Large intestine (tissue), 3 donors: ENCODE results near the gene SHC3. TPM values are rescaled to one million over a fixed set of nuclear protein-coding genes. Genes with fewer than 3 reads are reported as not detected.
A peak's percentile ranks its signal among the peaks of the same experiment; 100 is the strongest.
"Not testable (repeated sequence)": the region's sequence is repeated elsewhere in the genome, so short reads cannot be mapped to it uniquely, and the experiment has no call there.

ENCODE experiments used
- DNase-seq, 2 donors: peaks; one replicate each; pipeline versions ENCODE4 v3.0.0 to v3.0.0-alpha.2; 2013
- H3K27ac ChIP-seq: one replicate; pipeline ENCODE4 v1.5.1; 2013; ENCODE audit warnings: low read length
- H3K27me3 ChIP-seq: 2 replicates; pipeline ENCODE4 v1.6.1; 2013; ENCODE audit warnings: low read length; ENCODE audit not compliant: control insufficient read depth, insufficient read depth
- H3K36me3 ChIP-seq: 2 replicates; pipeline ENCODE4 v1.6.1; 2013; ENCODE audit warnings: low read length; ENCODE audit not compliant: control insufficient read depth, insufficient read depth
- H3K4me1 ChIP-seq: one replicate; pipeline ENCODE4 v1.6.1; 2013; ENCODE audit warnings: low read length; ENCODE audit not compliant: control insufficient read depth, insufficient read depth
- H3K4me3 ChIP-seq: one replicate; pipeline ENCODE4 v1.5.1; 2013; ENCODE audit warnings: low read length
- H3K9me3 ChIP-seq: one replicate; pipeline ENCODE4 v1.6.1; 2013; ENCODE audit warnings: mild to moderate bottlenecking, low read depth, low read length, moderate library complexity; ENCODE audit not compliant: control insufficient read depth
- WGBS: methylation state at CpG from one replicate; pipeline ENCODE4 v1.1.5; 2013; ENCODE audit warnings: low lambda C conversion rate; ENCODE audit not compliant: insufficient coverage; 5-methylcytosine and 5-hydroxymethylcytosine counted together
- polyA plus RNA-seq: library from polyadenylated mRNA; unstranded; fragments of 120-200 nt; gene quantifications from one replicate; pipeline ENCODE4 v1.2.1, GENCODE V29; 2013

The SHC3 gene
- polyA plus RNA-seq, 1 donor: 0.69 TPM

DNA sequence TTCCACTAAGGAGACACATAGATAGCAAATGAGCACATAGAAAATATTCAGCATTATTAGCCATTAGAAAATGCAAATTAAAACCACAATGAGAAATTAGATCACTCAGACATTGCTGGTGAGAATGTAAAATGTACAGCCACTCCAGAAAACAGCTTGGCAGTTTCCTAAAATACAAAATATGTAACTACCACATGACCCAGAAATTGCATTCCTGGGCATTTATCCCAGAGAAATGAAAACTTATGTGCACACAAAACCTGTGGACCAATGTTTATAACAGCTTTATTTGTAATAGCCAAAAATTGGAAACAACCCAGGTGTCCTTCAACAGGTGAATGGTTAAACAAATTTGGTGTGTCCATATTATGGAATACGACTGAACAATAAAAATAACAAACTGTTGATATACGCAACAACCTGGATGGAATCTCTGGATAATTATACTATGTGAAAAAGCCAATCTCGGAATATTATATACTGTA lies 34.8 kb upstream of the SHC3 start:
- peaks cover 7% of the 10 kb centered on the region for H3K9me3 ChIP-seq
- no peak for DNase-seq
- no peaks in the 10 kb centered on the region for H3K36me3 ChIP-seq
- no peak overlapping the region for H3K27ac ChIP-seq
- no peaks in the 10 kb centered on the region for H3K4me1 ChIP-seq
- whole genome bisulfite sequencing: no CpG with 5 or more reads among the region's 3 CpGs
- no peak overlapping the region for H3K4me3 ChIP-seq
- no peaks in the 10 kb centered on the region for H3K27me3 ChIP-seq

DNA sequence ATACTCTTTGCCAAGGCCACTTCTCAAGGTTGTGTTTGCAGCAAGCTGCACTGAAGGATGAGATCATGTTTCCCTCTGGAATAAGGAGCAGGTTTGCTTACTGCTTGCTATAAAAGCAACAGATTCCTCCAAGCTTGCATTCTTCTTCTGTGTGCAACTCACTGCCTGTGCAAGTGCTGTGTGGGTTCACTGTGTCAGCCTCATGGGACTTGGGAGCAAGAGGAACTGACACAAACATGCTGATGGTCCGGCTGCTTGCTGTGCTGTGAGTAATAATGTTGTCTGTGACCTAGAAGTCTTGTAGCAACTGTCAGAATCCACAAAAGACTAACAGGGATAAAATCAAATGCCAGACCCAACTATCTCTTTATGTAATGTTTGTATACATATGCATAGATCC lies 33.6 kb upstream of the SHC3 start:
- no peak overlapping the region for H3K4me3 ChIP-seq
- no CpG with 5 or more reads among the region's 1 CpG for WGBS
- H3K4me1 ChIP-seq: no peaks in the 10 kb centered on the region
- no peak overlapping the region for H3K27ac ChIP-seq
- H3K27me3 ChIP-seq: peaks cover 2% of the 10 kb centered on the region
- peaks cover 7% of the 10 kb centered on the region for H3K9me3 ChIP-seq
- H3K36me3 ChIP-seq: no peaks in the 10 kb centered on the region
- DNase-seq: no peak

DNA sequence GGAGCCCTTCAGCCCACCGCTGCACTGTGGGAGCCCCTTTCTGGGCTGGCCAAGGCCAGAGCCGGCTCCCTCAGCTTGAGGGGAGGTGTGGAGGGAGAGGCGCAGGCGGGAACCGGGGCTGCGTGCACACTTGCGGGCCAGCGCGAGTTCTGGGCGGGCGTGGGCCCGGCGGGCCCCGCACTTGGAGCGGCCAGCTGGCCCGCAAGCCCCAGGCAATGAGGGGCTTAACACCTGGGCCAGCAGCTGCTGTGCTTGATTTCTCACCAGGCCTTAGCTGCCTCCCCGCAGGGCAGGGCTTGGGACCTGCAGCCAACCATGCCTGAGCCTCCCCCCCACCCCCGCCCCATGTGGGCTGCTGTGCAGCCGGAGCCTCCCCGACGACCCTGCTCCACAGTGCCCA lies 30.7 kb upstream of the SHC3 start:
- WGBS: no CpG with 5 or more reads among the region's 21 CpGs
- DNase-seq: not testable (repeated sequence)

DNA sequence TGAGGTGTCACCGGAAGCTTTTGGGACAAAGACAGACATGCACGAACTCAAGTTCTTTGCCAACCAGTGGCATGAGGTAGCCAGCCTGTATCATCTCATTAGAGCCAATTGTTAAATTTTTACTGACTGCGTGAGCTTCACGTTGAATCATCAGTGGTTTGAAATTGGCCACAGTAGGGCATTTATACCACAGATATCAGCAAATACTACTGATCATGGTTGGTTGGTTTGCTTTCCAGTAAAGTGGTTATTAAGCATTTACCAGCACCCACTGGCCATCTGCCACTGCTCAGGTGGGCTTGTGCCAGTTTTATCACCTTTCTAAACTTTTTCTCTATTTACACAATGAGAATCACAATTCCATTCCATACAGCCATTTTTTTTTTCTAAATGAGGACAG lies 28.4 kb upstream of the SHC3 start:
- peaks cover 2% of the 10 kb centered on the region for H3K27me3 ChIP-seq
- H3K4me3 ChIP-seq: no peak overlapping the region
- no peaks in the 10 kb centered on the region for H3K4me1 ChIP-seq
- no peak for DNase-seq
- peaks cover 7% of the 10 kb centered on the region for H3K9me3 ChIP-seq
- 100% methylated on average over 1 of the region's 4 CpGs for WGBS
- no peaks in the 10 kb centered on the region for H3K36me3 ChIP-seq
- H3K27ac ChIP-seq: no peak overlapping the region

More for the DNA sequence above, 30.7 kb upstream of the SHC3 start:
- H3K4me1 ChIP-seq, H3K27me3 ChIP-seq, H3K36me3 ChIP-seq, H3K27ac ChIP-seq, H3K4me3 ChIP-seq, H3K9me3 ChIP-seq: not testable (repeated sequence)

DNA sequence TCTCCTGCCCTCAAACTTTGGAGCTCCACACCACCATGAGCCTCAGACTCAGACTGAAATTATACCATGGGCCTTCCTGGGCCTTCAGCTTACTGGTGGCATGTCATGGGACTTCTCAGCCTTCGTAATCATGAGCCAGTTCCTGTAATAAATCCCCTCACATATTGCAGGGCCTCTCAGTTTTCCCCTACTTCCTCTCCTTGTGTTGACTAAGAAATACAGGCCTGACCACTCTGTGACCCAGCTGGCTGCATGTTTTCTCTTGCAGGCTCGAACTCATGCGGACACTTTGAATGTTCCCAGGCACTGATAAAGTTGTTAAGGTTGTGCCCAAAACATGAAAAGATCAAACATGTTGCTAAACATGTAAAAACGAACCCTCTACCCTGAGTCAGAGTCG lies 26.2 kb upstream of the SHC3 start:
- Histone ChIP-seq H3K9me3 (peaks cover 7% of the 10 kb centered on the region), H3K27ac (no peak overlapping the region), H3K4me3 (no peak overlapping the region), H3K4me1 (no peaks in the 10 kb centered on the region), H3K36me3 (no peaks in the 10 kb centered on the region), H3K27me3 (peaks cover 2% of the 10 kb centered on the region)
- no peak for DNase-seq
- WGBS: 83% methylated on average over 3 of the region's 5 CpGs

DNA sequence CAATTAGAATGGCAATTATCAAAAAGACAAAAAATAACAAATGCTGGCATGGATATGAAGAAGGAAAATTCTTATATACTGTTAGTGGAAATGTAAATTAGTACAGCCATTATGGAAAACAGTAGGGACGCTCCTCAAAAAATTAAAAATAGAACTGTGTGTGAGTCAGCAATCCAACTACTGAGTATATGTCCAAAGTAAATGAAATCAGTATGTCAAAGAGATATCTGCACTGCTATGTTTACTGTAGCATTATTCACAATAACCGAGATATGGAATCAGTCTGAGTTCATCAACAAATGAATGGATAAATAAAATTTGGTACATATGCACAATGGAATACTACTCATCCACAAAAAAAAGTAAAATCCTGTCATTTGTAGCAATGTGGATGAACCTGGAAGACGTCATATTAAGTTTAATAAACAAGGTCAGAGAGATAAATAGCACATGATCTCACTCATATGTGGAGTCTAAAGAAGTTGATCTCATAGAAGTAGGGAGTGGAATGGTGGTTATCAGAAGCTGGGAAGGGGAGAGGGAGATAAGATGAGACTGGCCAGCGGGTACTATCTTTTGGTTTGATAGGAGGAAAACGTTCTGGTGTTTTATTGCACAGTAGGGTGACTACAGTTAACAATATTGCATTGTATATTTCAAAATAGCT lies 16.6 kb upstream of the SHC3 start:
- peak in 1 of 2 donors; percentile 3 for DNase-seq
- H3K4me3 ChIP-seq: no peak overlapping the region
- no peaks in the 10 kb centered on the region for H3K4me1 ChIP-seq
- no peaks in the 10 kb centered on the region for H3K36me3 ChIP-seq
- 100% methylated on average over 1 of the region's 5 CpGs for WGBS
- no peaks in the 10 kb centered on the region for H3K27me3 ChIP-seq
- H3K27ac ChIP-seq: no peak overlapping the region
- H3K9me3 ChIP-seq: no peaks in the 10 kb centered on the region

DNA sequence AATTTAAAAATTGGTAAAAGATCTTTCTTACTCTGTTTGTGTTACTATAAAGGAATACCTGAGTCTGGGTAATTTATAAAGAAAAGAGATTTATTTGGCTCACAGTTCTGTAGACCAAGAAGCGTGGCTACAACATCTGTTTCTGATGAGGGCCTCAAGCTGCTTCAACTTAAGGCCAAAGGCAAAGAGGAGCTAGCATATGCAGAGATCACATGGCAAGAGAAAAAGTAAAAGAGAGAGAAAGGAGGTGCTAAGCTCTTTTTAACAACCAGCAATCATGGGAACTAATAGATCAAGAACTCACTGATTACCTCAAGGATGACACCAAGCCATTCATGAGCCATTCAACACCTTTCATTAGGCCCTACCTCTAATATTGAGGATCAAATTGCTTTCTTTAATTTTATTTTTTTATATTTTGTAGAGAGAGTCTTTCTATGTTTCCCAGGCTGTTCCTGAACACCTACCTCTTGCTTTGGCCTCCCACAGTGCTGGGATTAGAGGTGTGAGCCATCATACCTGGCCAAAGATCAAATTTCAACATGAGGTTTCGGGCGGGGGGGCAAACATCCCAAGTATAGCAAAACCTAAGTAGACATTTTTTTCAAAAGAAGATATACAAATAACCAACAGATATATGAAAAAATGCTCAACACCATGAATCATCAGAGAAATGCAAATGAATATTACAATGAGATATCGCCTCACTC lies 16.0 kb upstream of the SHC3 start:
- Histone ChIP-seq H3K4me3 (no peak overlapping the region), H3K27ac (no peak overlapping the region), H3K36me3 (no peaks in the 10 kb centered on the region), H3K9me3 (no peaks in the 10 kb centered on the region), H3K27me3 (no peaks in the 10 kb centered on the region), H3K4me1 (no peaks in the 10 kb centered on the region)
- 100% methylated on average over 1 of the region's 4 CpGs for WGBS
- DNase-seq: peak; percentile 50 to 51

DNA sequence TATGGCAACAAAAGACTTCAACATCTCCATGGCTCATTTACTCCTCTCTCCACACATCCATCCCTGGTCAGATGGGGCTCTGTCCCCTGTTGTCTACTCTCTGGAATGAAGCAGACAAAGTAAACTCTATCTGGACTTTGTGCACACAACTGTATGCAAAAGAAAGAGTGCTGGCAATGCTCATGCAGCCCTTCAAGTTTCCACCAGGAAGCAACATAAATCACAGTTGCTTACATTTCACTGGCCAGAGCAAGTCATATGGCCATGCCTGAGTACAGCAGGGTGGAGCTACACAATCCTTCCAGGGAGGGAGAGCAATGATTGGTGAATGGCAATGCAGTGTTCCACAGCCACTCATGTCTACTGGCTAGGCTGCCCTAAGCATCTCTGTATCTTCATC lies 12.4 kb upstream of the SHC3 start:
- DNase-seq: peak in 1 of 2 donors; percentile 5
- Histone ChIP-seq H3K4me3 (no peak overlapping the region), H3K27me3 (no peaks in the 10 kb centered on the region), H3K4me1 (no peaks in the 10 kb centered on the region), H3K36me3 (no peaks in the 10 kb centered on the region), H3K9me3 (no peaks in the 10 kb centered on the region), H3K27ac (no peak overlapping the region)

DNA sequence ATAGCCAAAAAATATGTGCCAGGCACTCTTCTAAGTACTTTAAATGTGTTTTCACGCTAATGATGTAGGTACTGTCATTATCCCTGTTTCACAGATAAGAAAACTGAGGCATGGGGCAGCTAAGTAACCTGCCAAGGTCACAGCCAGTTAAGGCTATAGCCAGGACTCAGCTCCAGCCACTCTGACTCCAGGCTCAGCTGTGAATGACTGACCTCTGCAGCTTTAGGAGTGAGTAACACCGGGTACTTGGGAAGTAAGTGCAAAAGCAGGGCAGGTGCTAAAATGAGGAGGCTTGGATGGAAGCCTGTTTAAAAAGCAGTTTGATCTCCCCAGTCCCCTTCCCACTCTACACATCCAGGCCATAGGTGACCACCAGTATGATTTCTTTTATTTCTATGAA lies 10.6 kb upstream of the SHC3 start:
- no peaks in the 10 kb centered on the region for H3K36me3 ChIP-seq
- no peak for DNase-seq
- no CpG with 5 or more reads among the region's 2 CpGs for WGBS
- H3K4me3 ChIP-seq: no peak overlapping the region
- no peaks in the 10 kb centered on the region for H3K4me1 ChIP-seq
- H3K27ac ChIP-seq: no peak overlapping the region
- H3K27me3 ChIP-seq: peaks cover 2% of the 10 kb centered on the region
- H3K9me3 ChIP-seq: no peaks in the 10 kb centered on the region

DNA sequence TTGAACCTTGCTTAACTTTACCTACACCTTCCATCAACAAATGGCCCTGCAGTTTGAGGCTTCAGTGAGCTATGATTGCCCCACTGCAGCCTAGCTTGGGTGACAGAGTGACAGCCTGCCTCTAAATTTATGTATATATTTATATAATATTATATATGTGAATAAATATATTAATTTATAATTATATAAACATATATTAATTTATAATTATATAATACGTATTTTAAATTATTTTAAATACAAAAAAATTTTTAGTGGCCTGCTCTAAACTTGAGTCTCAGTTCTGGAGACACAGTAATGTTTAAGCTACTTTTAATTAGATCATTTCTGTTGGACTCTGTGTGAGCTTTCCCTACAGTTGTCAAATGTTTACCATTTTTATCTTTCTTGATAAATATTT lies 9.3 kb upstream of the SHC3 start:
- no peak for DNase-seq
- Histone ChIP-seq H3K4me3 (no peak overlapping the region), H3K27ac (no peak overlapping the region), H3K27me3 (peaks cover 2% of the 10 kb centered on the region), H3K4me1 (no peaks in the 10 kb centered on the region), H3K36me3 (no peaks in the 10 kb centered on the region), H3K9me3 (no peaks in the 10 kb centered on the region)
- WGBS: 78% methylated on average over 1 of the region's 1 CpG

DNA sequence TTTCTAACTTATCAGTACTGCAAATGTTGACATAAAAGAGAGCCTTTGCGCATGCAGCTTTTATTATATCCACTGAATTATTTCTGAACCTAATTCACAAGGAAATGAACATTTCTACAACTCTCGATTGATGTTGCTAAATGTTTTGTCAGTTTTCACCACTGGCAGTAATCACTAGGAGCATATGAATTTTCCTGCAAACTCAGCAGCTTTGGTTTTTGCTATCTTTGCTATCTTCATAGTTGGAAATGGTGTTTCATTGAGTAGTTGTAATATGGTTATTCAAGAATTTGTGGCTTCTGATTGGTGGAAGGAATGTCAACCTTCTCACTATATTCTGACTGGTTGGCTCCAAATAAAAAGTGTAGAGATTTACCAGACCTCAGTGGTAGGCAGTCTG lies 8.9 kb upstream of the SHC3 start:
- Histone ChIP-seq H3K4me3 (no peak overlapping the region), H3K4me1 (no peaks in the 10 kb centered on the region), H3K27ac (no peak overlapping the region), H3K9me3 (no peaks in the 10 kb centered on the region), H3K36me3 (no peaks in the 10 kb centered on the region), H3K27me3 (peaks cover 2% of the 10 kb centered on the region)
- no peak for DNase-seq
- WGBS: 45% methylated on average over 2 of the region's 2 CpGs
